K562 (cell line): ENCODE measurements around the gene USPL1. TPM values are rescaled to one million over a fixed set of nuclear protein-coding genes. Genes with fewer than 3 reads are reported as not detected.
"Not testable (repeated sequence)": the region's sequence is repeated elsewhere in the genome, so short reads cannot be mapped to it uniquely, and the experiment has no call there.

Experiments
- ATAC-seq: fragments of 200-7000 bp; cut with Tn5 transposase; 3 replicates; pipeline ENCODE4 v1.9.1; 2020; ENCODE audit warnings: moderate library complexity
- BruUV-seq: library from RNA; stranded (reverse); fragments of 400-500 nt; replicated peaks from 2 replicates; lab custom pipeline; 2021; lab: Mats Ljungman, UMichigan
- CTCF ChIA-PET: fragments of 300-600 bp; formaldehyde crosslinking; extraction: SDS; loops from one replicate; lab custom pipeline; 2021; ENCODE audit warnings: low intra/inter-chr PET ratio; lab: Yijun Ruan, JAX
- POLR2A ChIA-PET: fragments of 300-600, 350-650 bp; sonication (Branson Sonifier 250); formaldehyde crosslinking; extraction: SDS; loops from one replicate; lab custom pipeline; 2021; ENCODE audit warnings: antibody characterized with exemption, inconsistent platforms; lab: Yijun Ruan, JAX
- DNase-seq, 4 experiments: peaks; one replicate each; pipeline versions ENCODE4 v3.0.0 to v3.0.0-alpha.2; 2011 to 2018; ENCODE audit warnings: low spot score in 3 of 4, mixed read lengths in 3 of 4; ENCODE audit errors: extremely low read depth in 1 of 4
- FAIRE-seq: peaks from 2 replicates; lab custom pipeline; 2011; peaks lifted over from hg19 to GRCh38; lab: Jason Lieb, UNC
- H2AFZ ChIP-seq: 2 replicates; pipeline ENCODE4 v1.6.0; 2011; ENCODE audit warnings: low read depth, low read length, control low read depth, inconsistent platforms
- H3K27ac ChIP-seq: fragments of 200-600 bp; 3 replicates; pipeline ENCODE4 v1.8.0; 2011; ENCODE audit warnings: low read depth, mild to moderate bottlenecking, control low read depth, inconsistent platforms, low read length, moderate library complexity, mixed read lengths; ENCODE audit errors: extremely low read depth
- H3K27me3 ChIP-seq, 2 experiments: fragments of 300-600 bp in 1 of 2; 2 replicates in 1 of 2; 3 replicates in 1 of 2; pipeline versions ENCODE4 v1.6.0 to v1.8.0; 2011; ENCODE audit warnings: inconsistent platforms in 2 of 2, low read length in 2 of 2, mild to moderate bottlenecking in 1 of 2, mixed read lengths in 1 of 2, moderate library complexity in 1 of 2; ENCODE audit not compliant: control insufficient read depth in 2 of 2, insufficient read depth in 2 of 2
- H3K36me3 ChIP-seq: fragments of 300-600 bp; 3 replicates; pipeline ENCODE4 v1.8.0; 2011; ENCODE audit warnings: mild to moderate bottlenecking, low read length, inconsistent platforms; ENCODE audit not compliant: control insufficient read depth, insufficient read depth
- H3K4me1 ChIP-seq, 2 experiments: fragments of 200-600 bp in 1 of 2; replicated peaks in 1 of 2; 2 replicates in 1 of 2; 3 replicates in 1 of 2; pipeline versions ENCODE4 v1.5.1 to v1.8.0; 2011; ENCODE audit warnings: inconsistent platforms in 2 of 2, low read length in 2 of 2, mild to moderate bottlenecking in 1 of 2, mixed read lengths in 1 of 2, moderate library complexity in 1 of 2; ENCODE audit not compliant: control insufficient read depth in 2 of 2, insufficient read depth in 2 of 2
- H3K4me2 ChIP-seq: 2 replicates; pipeline ENCODE4 v1.6.1; 2011; ENCODE audit warnings: low read length, control low read depth, inconsistent platforms, mixed read lengths; ENCODE audit not compliant: insufficient read depth
- H3K4me3 ChIP-seq: fragments of 200-600 bp; sonication (generic), shearing (Covaris generic); 2 replicates; pipeline ENCODE4 v1.5.1; 2016; ENCODE audit warnings: control low read depth, inconsistent platforms
- H3K79me2 ChIP-seq: fragments of 200-600 bp; 3 replicates; pipeline ENCODE4 v1.8.0; 2011; ENCODE audit warnings: low read length, inconsistent platforms; ENCODE audit not compliant: control insufficient read depth, insufficient read depth
- H3K9ac ChIP-seq, 2 experiments: 2 replicates each; pipeline versions ENCODE4 v1.6.0 to v1.6.1; 2011; ENCODE audit warnings: low read depth in 2 of 2, low read length in 2 of 2, control low read depth in 1 of 2, inconsistent platforms in 1 of 2, mild to moderate bottlenecking in 1 of 2, mixed read lengths in 1 of 2; ENCODE audit not compliant: insufficient read depth in 1 of 2
- H3K9me1 ChIP-seq: one replicate; pipeline ENCODE4 v1.6.0; 2011; ENCODE audit warnings: inconsistent platforms, mild to moderate bottlenecking, low read length, moderate library complexity; ENCODE audit not compliant: control insufficient read depth, insufficient read depth
- H3K9me3 ChIP-seq: replicated peaks from 2 replicates; pipeline ENCODE4 v1.5.1; 2011; ENCODE audit warnings: low read depth, low read length, inconsistent platforms; ENCODE audit not compliant: control insufficient read depth, insufficient read depth
- H4K20me1 ChIP-seq: replicated peaks from 2 replicates; pipeline ENCODE4 v1.6.1; 2011; ENCODE audit warnings: low read length, inconsistent platforms, mixed read lengths; ENCODE audit not compliant: control insufficient read depth, insufficient read depth
- FIP1L1 ChIP-seq: fragments of 200-400 bp; formaldehyde crosslinking; IDR thresholded peaks from 2 replicates; pipeline ENCODE4 v1.6.1; 2018; ENCODE audit warnings: mild to moderate bottlenecking, low read depth, low read length; ENCODE audit not compliant: poor library complexity, severe bottlenecking
- YY1 ChIP-seq, 3 experiments: IDR thresholded peaks; 2 replicates each; pipeline ENCODE4 v1.6.1; 2011; ENCODE audit warnings: low read length in 2 of 3, mild to moderate bottlenecking in 2 of 3, moderate library complexity in 2 of 3, borderline replicate concordance in 1 of 3, control low read depth in 1 of 3, low read depth in 1 of 3; ENCODE audit not compliant: insufficient read depth in 3 of 3, insufficient replicate concordance in 2 of 3, control insufficient read depth in 1 of 3, insufficient read length in 1 of 3; ENCODE audit errors: extremely low read depth in 1 of 3
- WGBS: fragments of 100-300 bp; shearing (Covaris generic); methylation state at CpG from one replicate; pipeline ENCODE4 v1.1.6; 2016; ENCODE audit warnings: low coverage, mixed read lengths; ENCODE audit not compliant: insufficient coverage; ENCODE audit errors: missing lambda C conversion rate; 5-methylcytosine and 5-hydroxymethylcytosine counted together
- in situ Hi-C: fragments of 300-500 bp; cut with MboI; formaldehyde crosslinking; loops from 4 replicates; pipeline ENCODE4 v1.15.0; 2018; ENCODE audit warnings: inconsistent platforms, mixed read lengths
- intact Hi-C: fragments of 100-400 bp; cut with micrococcal nuclease; formaldehyde crosslinking; loops from 2 replicates; pipeline ENCODE4 v1.14.2; 2022
- polyA plus RNA-seq, 8 experiments: library from polyadenylated mRNA; depleted of rRNA in 4 of 8; stranded (reverse) in 5 of 8; unstranded in 3 of 8; fragments of >200 nt; fragmentation: Nextera tagmentation in 2 of 8; fragmentation: Illumina TruSeq in 1 of 8; extraction: Ambion mirVana in 2 of 8; extraction: Trizol in 1 of 8; gene quantifications; 2 replicates each; pipeline versions ENCODE4 v1.2.1 to v1.2.3, GENCODE V29; 2011 to 2014; ENCODE audit warnings: inconsistent platforms in 1 of 8, missing spikeins in 1 of 8
- total RNA-seq, 7 experiments: library from RNA; depleted of rRNA in 6 of 7; stranded (reverse); fragments of >200 nt in 6 of 7; fragmentation: Illumina TruSeq in 2 of 7; extraction: Trizol in 2 of 7; gene quantifications; 2 replicates each; pipeline versions ENCODE4 v1.2.1 to v1.2.3, GENCODE V29; 2011 to 2021; ENCODE audit warnings: low replicate concordance in 1 of 7

Gene USPL1
- total and polyA plus RNA-seq, 9 of the 15 experiments (the other 6 are each of a cell fraction or from before 2014, with no cell fraction given): 5.5 to 18.0 (median 12.0) TPM

- H3K36me3 ChIP-seq, H3K9me3 ChIP-seq, H2AFZ ChIP-seq, H3K9ac ChIP-seq, H4K20me1 ChIP-seq, in situ Hi-C loops, ATAC-seq, intact Hi-C loops, H3K4me2 ChIP-seq, H3K27ac ChIP-seq, H3K27me3 ChIP-seq, H3K4me1 ChIP-seq, H3K4me3 ChIP-seq, BruUV-seq, FAIRE-seq, H3K9me1 ChIP-seq, DNase-seq, CTCF ChIA-PET, H3K79me2 ChIP-seq: not testable (repeated sequence)
- 45% methylated on average over 2 of the region's 6 CpGs for WGBS
- POLR2A ChIA-PET: interaction anchor here (0.9 to 1.6 kb wide), 3 partner anchors 8 to 22 kb away, joined by 3 to 4 read pairs (median 4); no protein-coding TSS in a partner anchor
These were observed 10.5 kb upstream of the USPL1 start for GRCh38 chr13:30607186-30607585.

GRCh38 chr13:30607908-30608307 is 9.8 kb upstream of the USPL1 start:
- CTCF ChIA-PET: no interaction called here
- no peak overlapping the region for H3K4me2 ChIP-seq
- no peaks in the 10 kb centered on the region for H3K79me2 ChIP-seq
- H3K4me3 ChIP-seq: no peak overlapping the region
- H3K4me1 ChIP-seq: peaks cover 0 to 2% of the 10 kb centered on the region in 2 experiments; a peak in 1 of 5 replicates
- no peaks in the 10 kb centered on the region for H4K20me1 ChIP-seq
- no peak overlapping the region for H2AFZ ChIP-seq
- H3K27me3 ChIP-seq: no peaks in the 10 kb centered on the region
- no TSS peak for BruUV-seq
- in situ Hi-C loops: no loop called here
- no peaks in the 10 kb centered on the region for H3K36me3 ChIP-seq
- H3K9me1 ChIP-seq: no peaks in the 10 kb centered on the region
- 83% methylated on average over 4 of the region's 4 CpGs for WGBS
- no peak for FAIRE-seq
- no peak for ATAC-seq
- no peak overlapping the region for H3K27ac ChIP-seq
- POLR2A ChIA-PET: interaction anchor here (0.6 to 1.6 kb wide), 4 partner anchors 8 to 256 kb away, joined by 3 to 4 read pairs (median 3); no protein-coding TSS in a partner anchor
- H3K9ac ChIP-seq: no peak overlapping the region
- peak in 1 of 3 experiments; percentile 23 for TF ChIP-seq YY1 (IDR thresholded peaks at IDR 0.05; ENCODE audit: borderline replicate concordance in 1 of 3, control insufficient read depth in 1 of 3, extremely low read depth in 1 of 3, insufficient read depth in 3 of 3, insufficient read length in 1 of 3, insufficient replicate concordance in 2 of 3, low read depth in 1 of 3, low read length in 2 of 3)
- TF ChIP-seq FIP1L1: no peak
- TF ChIP-seq, all 486 proteins: peak for 1
- intact Hi-C loops: no loop called here
- H3K9me3 ChIP-seq: no peaks in the 10 kb centered on the region
- DNase-seq: no peak
